Muscle layer of duodenum (tissue), 2 donors: ENCODE results near the gene SALL1.

Experiments
- H3K27ac ChIP-seq: one replicate; pipeline ENCODE4 v1.7.0; 2013; ENCODE audit warnings: mild to moderate bottlenecking, low read length
- H3K27me3 ChIP-seq: one replicate; pipeline ENCODE4 v1.7.0; 2013; ENCODE audit warnings: low read depth, mild to moderate bottlenecking, control low read depth, low read length
- H3K36me3 ChIP-seq, 2 donors: one replicate each; pipeline ENCODE4 v1.7.0; 2013; ENCODE audit warnings: low read length in 2 of 2, control low read depth in 1 of 2, mild to moderate bottlenecking in 1 of 2; ENCODE audit not compliant: insufficient read depth in 2 of 2, control insufficient read depth in 1 of 2
- H3K4me1 ChIP-seq, 2 donors: one replicate each; pipeline ENCODE4 v1.7.0; 2013; ENCODE audit warnings: low read length in 2 of 2, mild to moderate bottlenecking in 2 of 2, control low read depth in 1 of 2, moderate library complexity in 1 of 2; ENCODE audit not compliant: insufficient read depth in 2 of 2, control insufficient read depth in 1 of 2
- H3K4me3 ChIP-seq, 2 donors: one replicate each; pipeline ENCODE4 v1.7.0; 2013; ENCODE audit warnings: low read length in 2 of 2, low read depth in 1 of 2, mild to moderate bottlenecking in 1 of 2
- H3K9me3 ChIP-seq, 2 donors: one replicate each; pipeline ENCODE4 v1.7.0; 2013; ENCODE audit warnings: low read length in 2 of 2, control low read depth in 1 of 2, mild to moderate bottlenecking in 1 of 2; ENCODE audit not compliant: control insufficient read depth in 1 of 2
- donor health status: healthy.

Gene SALL1

GRCh38 chr16:51155820-51156806, 5.0 kb upstream of the SALL1 start:
- Histone ChIP-seq H3K36me3 (no peaks in the 10 kb centered on the region), H3K27ac (no peak overlapping the region), H3K4me3 (peak overlapping the region in 1 of 2 donors; percentile 64), H3K4me1 (peaks cover 0 to 40% of the 10 kb centered on the region in 2 donors), H3K9me3 (no peaks in the 10 kb centered on the region), H3K27me3 (peaks cover 45% of the 10 kb centered on the region)

- peaks cover 53% of the 10 kb centered on the region for H3K27me3 ChIP-seq
- no peaks in the 10 kb centered on the region for H3K9me3 ChIP-seq
- H3K27ac ChIP-seq: no peak overlapping the region
- H3K36me3 ChIP-seq: no peaks in the 10 kb centered on the region
- H3K4me1 ChIP-seq: peaks cover 0 to 48% of the 10 kb centered on the region in 2 donors
- peak overlapping the region in 1 of 2 donors; percentile 64 for H3K4me3 ChIP-seq
Measured at GRCh38 chr16:51155199-51155607, 4.1 kb upstream of the SALL1 start.

DNA sequence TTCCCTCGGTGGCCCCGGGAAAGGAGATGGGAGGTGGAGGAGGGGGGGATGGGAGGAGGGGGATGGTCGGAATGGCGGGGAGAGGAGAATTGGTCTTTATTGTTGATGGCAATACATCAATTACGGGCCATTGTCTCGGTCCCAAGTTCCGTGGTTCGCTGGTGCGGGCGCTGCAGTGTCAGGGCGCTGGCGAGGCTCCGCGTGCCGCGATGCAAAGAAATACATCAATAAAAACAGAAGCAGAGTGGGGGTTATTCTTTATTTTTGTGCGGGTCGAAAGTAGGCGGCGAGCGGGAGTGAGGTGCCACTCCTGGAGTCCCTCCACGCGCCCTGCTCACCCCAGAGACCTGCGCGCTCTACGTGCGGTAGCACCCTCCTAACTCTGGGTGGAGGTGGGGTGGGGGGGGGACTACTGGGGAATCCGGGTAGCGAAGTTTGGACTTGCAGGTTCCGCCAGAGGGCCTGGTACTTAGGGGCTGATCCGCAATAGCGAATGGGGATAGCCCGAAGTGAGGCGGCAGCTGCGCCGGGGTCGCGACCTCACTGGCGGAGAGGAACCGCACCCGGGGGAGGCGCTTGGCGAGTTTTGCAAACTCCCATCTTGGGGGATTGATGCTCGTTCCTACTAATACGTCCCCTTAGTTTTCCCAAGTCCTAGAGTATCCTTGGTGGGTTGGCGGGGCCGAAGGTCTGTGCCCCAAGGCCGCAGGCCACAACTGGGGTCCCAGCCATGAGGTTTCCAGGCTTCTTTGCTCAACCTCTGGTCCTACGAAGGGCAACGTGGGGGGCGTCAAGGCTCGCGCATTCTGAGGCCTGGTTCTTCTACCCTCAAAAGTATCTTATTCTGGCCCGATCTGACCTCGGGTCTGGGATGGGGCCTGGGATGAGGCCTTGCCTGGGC, 3.5 kb upstream of the SALL1 start:
- Histone ChIP-seq H3K4me3 (peak overlapping the region in 1 of 2 donors; percentile 64), H3K27ac (no peak overlapping the region), H3K27me3 (peaks cover 56% of the 10 kb centered on the region), H3K9me3 (no peaks in the 10 kb centered on the region), H3K4me1 (peaks cover 0 to 48% of the 10 kb centered on the region in 2 donors), H3K36me3 (no peaks in the 10 kb centered on the region)

DNA sequence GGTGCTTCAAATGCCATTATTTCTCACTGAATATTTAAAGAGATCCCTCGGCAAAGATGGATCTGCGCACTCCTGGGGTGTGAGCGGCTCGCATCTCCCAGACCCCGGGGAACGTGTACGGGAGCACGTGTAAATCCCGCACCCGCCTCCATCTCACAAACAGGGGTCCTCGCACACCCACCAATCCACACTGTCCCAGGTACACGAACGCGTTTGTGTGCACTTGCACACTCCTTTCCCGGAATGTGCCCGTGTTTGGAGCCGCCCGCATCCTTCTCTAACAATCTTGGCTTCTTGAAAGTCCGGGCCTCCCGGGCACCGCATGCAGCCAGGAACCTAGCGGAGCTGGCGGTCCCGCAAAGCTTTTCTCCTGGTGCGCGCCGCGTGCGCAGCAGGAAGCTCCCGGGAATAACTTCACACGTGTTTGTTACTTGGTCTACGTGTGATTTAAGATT, 2.5 kb upstream of the SALL1 start:
- Histone ChIP-seq H3K9me3 (no peaks in the 10 kb centered on the region), H3K27me3 (peaks cover 61% of the 10 kb centered on the region), H3K36me3 (no peaks in the 10 kb centered on the region), H3K27ac (no peak overlapping the region), H3K4me3 (peak overlapping the region in 1 of 2 donors; percentile 72), H3K4me1 (peaks cover 0 to 48% of the 10 kb centered on the region in 2 donors)

- no peaks in the 10 kb centered on the region for H3K9me3 ChIP-seq
- peak overlapping the region in 1 of 2 donors; percentile 72 for H3K4me3 ChIP-seq
- peaks cover 0 to 48% of the 10 kb centered on the region in 2 donors for H3K4me1 ChIP-seq
- H3K27ac ChIP-seq: no peak overlapping the region
- H3K27me3 ChIP-seq: peaks cover 63% of the 10 kb centered on the region
- no peaks in the 10 kb centered on the region for H3K36me3 ChIP-seq
Measured at GRCh38 chr16:51152691-51153576, 1.9 kb upstream of the SALL1 start.

- H3K4me3 ChIP-seq: peak overlapping the region in 1 of 2 donors; percentile 72
- H3K9me3 ChIP-seq: no peaks in the 10 kb centered on the region
- no peak overlapping the region for H3K27ac ChIP-seq
- H3K27me3 ChIP-seq: peaks cover 56% of the 10 kb centered on the region
- H3K36me3 ChIP-seq: no peaks in the 10 kb centered on the region
- H3K4me1 ChIP-seq: peaks cover 0 to 48% of the 10 kb centered on the region in 2 donors
Measured at GRCh38 chr16:51151961-51152663, 1.0 kb upstream of the SALL1 start.

DNA sequence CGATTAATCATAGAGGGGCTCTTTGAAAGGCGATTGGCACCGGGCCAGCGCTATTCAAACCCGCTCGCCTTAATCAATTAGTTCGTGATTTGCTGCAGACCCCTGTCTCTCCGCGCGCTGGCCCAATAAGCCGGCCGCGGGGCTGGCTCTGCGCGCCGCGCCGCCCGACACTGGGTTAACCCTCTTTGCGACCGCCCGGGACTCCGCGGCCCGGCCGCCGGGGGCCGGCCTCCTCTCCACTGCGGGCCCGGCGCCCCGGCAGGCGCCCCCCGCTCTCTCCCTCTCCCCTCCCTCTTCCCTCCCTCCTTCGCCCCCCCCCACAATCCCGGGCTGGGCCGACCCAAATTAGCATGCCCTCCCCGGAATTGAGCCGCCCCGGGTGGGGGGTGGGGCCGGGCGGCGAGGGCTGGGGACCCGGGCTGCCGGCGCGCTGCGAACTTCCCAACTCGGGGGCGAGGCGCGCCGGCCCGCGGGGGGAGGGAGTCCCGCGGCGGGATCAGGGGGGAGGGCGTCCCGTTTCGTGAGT, 428 bp upstream of the SALL1 start:
- Histone ChIP-seq H3K4me1 (peaks cover 0 to 48% of the 10 kb centered on the region in 2 donors), H3K9me3 (no peaks in the 10 kb centered on the region), H3K27ac (no peak overlapping the region), H3K4me3 (peak overlapping the region in 1 of 2 donors; percentile 72), H3K27me3 (peaks cover 51% of the 10 kb centered on the region), H3K36me3 (no peaks in the 10 kb centered on the region)

GRCh38 chr16:51150165-51150887, 744 bp downstream of the SALL1 start:
- Histone ChIP-seq H3K36me3 (no peaks in the 10 kb centered on the region), H3K4me3 (peak overlapping the region in 1 of 2 donors; percentile 57), H3K9me3 (no peaks in the 10 kb centered on the region), H3K27ac (no peak overlapping the region), H3K27me3 (peaks cover 44% of the 10 kb centered on the region), H3K4me1 (peaks cover 0 to 39% of the 10 kb centered on the region in 2 donors)

DNA sequence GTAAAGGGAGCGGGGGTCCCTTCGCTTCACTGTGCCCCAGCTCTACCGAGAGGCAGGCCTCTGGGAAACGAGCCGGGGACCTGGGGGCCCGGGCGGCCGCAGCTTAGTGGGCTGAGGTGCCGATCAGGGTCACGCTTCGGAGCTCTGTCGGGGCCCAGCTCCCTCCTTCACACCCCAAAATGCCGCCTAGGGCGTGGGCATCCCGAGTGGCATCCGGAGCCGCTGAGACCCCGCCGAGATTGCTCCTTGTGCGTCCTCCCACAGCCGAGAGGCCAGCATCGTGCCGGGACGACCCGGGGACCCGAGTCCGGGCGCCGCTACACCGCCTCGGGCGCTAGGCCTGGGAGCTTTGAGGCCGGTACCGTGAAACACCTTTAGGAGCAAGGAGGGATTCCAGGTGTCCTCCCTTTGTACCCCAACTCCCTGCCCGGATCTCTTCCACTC, 1.3 kb downstream of the SALL1 start:
- Histone ChIP-seq H3K27ac (no peak overlapping the region), H3K27me3 (peaks cover 38% of the 10 kb centered on the region), H3K4me3 (no peak overlapping the region), H3K4me1 (peaks cover 0 to 33% of the 10 kb centered on the region in 2 donors), H3K9me3 (no peaks in the 10 kb centered on the region), H3K36me3 (no peaks in the 10 kb centered on the region)
